Measurements from ENCODE around the gene KIAA0825. TPM values are rescaled to one million over a fixed set of nuclear protein-coding genes. Genes with fewer than 3 reads are reported as not detected.

The KIAA0825 gene
- total RNA-seq, 1 experiment from 2014 or later = 0.08 TPM

GRCh38 chr5:94313188-94313587, 305.2 kb downstream of the KIAA0825 start:
- DNase-seq (ENCODE audit: low read depth, low spot score) = no peak
- in situ Hi-C loops (cut with HindIII; ENCODE audit: low pct_unique_long_range_greater_than_20kb, low sequenced_read_pairs) = no loop called here

DNA sequence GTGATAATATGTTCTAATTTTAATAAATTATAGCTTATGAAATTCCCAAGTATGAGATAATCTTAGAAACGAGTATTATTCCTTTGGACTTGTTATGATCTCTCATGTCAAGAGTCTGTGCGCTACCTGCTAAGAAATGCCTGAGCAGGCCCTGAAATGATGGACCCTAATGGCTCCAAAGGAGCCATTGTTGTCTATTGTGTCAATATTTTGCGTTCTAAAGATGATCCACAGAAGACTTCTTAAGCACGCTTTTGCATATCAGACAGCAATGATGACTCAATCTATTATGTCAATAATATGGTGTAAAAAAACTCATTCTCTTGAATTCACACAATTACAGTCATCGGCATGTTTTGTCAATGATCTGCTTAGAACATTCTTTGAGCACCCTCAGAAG, 306.1 kb downstream of the KIAA0825 start:
- in situ Hi-C loops (cut with HindIII; ENCODE audit: low pct_unique_long_range_greater_than_20kb, low sequenced_read_pairs) = no loop called here
- DNase-seq (ENCODE audit: low read depth, low spot score) = no peak

DNA sequence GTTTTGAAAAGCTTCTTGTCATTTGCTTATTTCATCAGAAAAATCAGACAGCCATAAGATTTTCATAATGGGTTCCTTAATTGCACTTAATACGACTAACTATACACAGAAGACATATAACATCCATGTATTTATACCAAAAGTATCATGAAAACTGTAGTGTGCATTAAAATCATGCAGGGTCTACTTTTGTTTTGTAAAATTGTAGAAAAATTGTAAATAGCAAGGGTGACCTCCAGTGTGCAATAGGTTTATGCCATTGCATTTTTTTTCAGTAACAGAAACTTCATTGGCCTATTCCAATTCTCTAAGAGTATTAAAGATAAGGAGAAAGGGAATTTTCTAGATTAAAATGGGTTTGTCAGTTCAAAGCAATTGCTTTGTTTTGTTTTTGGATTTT, 307.6 kb downstream of the KIAA0825 start:
- DNase-seq (ENCODE audit: low read depth, low spot score) = no peak
- in situ Hi-C loops (cut with HindIII; ENCODE audit: low pct_unique_long_range_greater_than_20kb, low sequenced_read_pairs) = no loop called here

DNA sequence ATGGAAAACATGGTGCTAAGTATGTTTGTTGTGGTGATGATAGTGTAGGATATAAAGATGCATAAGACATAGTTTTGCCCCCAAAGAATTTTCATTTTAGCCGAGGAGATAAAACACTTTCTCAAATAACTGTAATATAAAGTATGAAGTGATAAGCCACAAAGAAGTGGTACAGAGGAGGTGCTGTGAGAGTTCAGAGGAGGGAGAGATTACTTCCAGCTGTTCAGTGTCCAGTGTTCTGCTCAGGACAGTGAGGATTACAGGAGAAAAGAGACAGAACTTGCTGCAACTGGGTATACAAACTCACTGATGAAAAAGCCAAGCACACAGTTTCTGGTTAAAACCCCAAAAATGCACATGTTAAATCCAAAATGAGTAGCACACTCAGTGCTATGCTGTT, 309.3 kb downstream of the KIAA0825 start:
- DNase-seq (ENCODE audit: low read depth, low spot score) = no peak
- in situ Hi-C loops (cut with HindIII; ENCODE audit: low pct_unique_long_range_greater_than_20kb, low sequenced_read_pairs) = no loop called here

DNA sequence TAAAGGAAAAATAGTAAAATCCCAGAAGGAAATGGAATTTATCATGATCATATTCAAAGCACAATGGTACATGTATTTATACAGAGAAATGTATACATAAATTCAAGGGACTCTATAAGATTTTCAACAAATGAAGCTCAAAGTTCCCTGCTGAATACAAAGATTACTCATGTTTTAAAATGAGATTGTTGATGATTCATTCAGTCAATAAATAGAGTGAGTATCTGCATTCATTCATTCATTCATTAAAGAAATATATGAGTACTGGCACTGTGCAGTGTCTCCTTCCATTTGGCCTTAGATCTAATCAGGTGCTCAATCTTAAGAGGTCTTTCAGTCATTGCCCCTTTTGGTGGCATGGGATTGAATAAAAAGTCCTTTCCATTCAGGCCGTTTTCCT, 310.0 kb downstream of the KIAA0825 start:
- in situ Hi-C loops (cut with HindIII; ENCODE audit: low pct_unique_long_range_greater_than_20kb, low sequenced_read_pairs) = no loop called here
- DNase-seq (ENCODE audit: low read depth, low spot score) = no peak

- no peak for DNase-seq (ENCODE audit: low read depth, low spot score)
- in situ Hi-C loops (cut with HindIII; ENCODE audit: low pct_unique_long_range_greater_than_20kb, low sequenced_read_pairs) = no loop called here
These were observed 314.3 kb downstream of the KIAA0825 start for GRCh38 chr5:94304146-94304545.

DNA sequence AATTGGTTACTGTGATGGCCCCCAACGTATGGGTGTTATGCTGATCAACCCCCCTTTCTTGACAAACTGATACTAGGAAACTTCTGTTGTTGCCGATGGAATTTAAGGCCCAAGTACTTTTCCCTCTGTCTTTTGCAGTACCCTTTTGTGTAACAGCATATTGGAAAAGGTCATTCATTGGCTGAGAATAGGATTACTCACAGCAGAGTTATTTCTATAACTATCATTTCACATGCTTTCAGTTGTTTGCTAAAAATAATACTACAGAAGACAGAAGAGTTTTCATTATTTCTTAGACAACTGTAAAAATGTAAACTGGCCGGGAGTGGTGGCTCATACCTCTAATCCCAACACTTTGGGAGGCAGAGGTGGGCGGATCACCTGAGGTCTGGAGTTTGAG, 329.5 kb downstream of the KIAA0825 start:
- in situ Hi-C loops (cut with HindIII; ENCODE audit: low pct_unique_long_range_greater_than_20kb, low sequenced_read_pairs) = no loop called here

DNA sequence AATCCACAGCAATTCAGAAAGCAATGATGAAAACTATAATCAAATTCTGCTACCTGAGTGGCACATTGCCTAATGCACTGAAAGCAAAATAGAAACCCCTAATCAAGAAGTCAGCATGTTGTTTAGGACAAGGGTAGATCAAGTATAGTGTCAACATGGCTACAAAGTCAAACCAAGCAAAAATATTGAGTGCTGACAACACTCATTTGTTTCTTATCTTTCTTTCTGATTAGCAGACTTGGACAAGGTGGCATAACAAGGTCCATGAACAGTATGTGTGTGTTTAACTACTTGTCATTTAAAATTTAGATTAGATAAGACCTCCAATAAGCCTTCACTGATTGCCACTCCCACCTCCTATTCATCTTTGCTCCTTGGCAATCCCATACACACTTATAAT, 332.4 kb downstream of the KIAA0825 start:
- DNase-seq (ENCODE audit: low read depth, low spot score) = no peak
- in situ Hi-C loops (cut with HindIII; ENCODE audit: low pct_unique_long_range_greater_than_20kb, low sequenced_read_pairs) = no loop called here

More for the DNA sequence above, 329.5 kb downstream of the KIAA0825 start:
- DNase-seq (ENCODE audit: low read depth, low spot score) = no peak

DNA sequence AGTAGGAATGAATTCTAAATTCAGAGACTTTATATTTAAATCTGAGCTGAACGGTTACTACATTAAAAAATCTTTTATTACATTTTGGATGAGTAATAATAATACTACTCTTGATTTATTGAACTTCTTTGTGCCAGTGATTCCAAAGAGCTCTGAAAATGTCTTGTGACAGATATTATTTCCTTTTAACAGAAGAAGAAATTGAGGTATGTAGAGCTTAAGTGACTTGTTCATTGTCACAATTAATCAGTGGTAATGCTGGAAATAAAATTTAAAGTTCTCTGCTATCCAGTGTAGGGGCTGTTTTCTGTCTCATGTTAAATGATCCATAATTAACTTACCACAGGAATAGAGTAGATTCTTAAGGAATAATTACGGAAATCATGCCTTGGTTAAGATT, 335.3 kb downstream of the KIAA0825 start:
- in situ Hi-C loops (cut with HindIII; ENCODE audit: low pct_unique_long_range_greater_than_20kb, low sequenced_read_pairs) = no loop called here
- DNase-seq (ENCODE audit: low read depth, low spot score) = no peak

GRCh38 chr5:94281236-94281801, 337.1 kb downstream of the KIAA0825 start:
- DNase-seq (ENCODE audit: low read depth, low spot score) = no peak
- in situ Hi-C loops (cut with HindIII; ENCODE audit: low pct_unique_long_range_greater_than_20kb, low sequenced_read_pairs) = no loop called here

DNA sequence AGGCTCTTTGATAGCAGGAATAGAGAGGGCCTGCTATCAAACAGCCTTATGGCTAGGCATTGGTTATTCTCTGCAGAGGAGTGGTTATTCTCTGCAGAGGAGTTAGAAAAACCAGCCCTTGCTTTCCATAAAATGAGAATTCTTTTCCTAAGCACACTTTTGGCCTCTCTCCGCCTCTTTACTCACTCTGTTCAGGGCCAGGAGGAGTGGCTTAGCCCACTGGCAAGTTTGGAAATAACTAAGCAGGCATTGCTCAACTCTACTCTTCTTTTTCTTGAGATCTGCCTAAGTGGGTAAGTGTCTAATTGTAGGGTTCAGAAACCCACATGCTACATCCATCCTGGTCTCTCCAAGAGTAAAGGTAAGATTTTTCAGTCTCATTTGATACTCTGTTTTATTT, 341.7 kb downstream of the KIAA0825 start:
- in situ Hi-C loops (cut with HindIII; ENCODE audit: low pct_unique_long_range_greater_than_20kb, low sequenced_read_pairs) = no loop called here

DNA sequence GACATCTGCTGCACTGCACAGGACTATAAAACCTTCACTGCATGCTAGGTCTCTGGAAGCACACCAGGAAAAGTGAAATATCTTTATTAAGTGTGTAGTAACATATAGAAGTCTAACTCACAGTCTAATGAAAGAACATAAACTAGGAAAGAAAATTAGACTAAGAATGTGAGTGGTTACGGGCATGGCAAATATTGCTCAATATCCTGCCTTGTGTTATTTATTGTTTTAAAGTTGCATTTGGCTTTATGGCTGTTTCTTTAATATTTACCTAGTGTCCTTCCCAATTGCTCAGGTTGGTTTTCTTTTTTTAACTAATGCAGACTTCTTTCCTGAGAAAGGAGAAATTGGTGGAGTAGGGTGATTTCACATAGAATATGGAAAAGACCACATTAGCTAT, 342.4 kb downstream of the KIAA0825 start:
- in situ Hi-C loops (cut with HindIII; ENCODE audit: low pct_unique_long_range_greater_than_20kb, low sequenced_read_pairs) = no loop called here
- DNase-seq (ENCODE audit: low read depth, low spot score) = no peak

More for the DNA sequence above, 341.7 kb downstream of the KIAA0825 start:
- no peak for DNase-seq (ENCODE audit: low read depth, low spot score)

GRCh38 chr5:94274707-94275106, 343.7 kb downstream of the KIAA0825 start:
- in situ Hi-C loops (cut with HindIII; ENCODE audit: low pct_unique_long_range_greater_than_20kb, low sequenced_read_pairs) = no loop called here
- DNase-seq (ENCODE audit: low read depth, low spot score) = no peak

- no peak for DNase-seq (ENCODE audit: low read depth, low spot score)
- in situ Hi-C loops (cut with HindIII; ENCODE audit: low pct_unique_long_range_greater_than_20kb, low sequenced_read_pairs) = no loop called here
These were observed 350.2 kb downstream of the KIAA0825 start for GRCh38 chr5:94268226-94268625.

- in situ Hi-C loops (cut with HindIII; ENCODE audit: low pct_unique_long_range_greater_than_20kb, low sequenced_read_pairs) = no loop called here
These were observed 351.0 kb downstream of the KIAA0825 start for GRCh38 chr5:94267350-94267899.

DNA sequence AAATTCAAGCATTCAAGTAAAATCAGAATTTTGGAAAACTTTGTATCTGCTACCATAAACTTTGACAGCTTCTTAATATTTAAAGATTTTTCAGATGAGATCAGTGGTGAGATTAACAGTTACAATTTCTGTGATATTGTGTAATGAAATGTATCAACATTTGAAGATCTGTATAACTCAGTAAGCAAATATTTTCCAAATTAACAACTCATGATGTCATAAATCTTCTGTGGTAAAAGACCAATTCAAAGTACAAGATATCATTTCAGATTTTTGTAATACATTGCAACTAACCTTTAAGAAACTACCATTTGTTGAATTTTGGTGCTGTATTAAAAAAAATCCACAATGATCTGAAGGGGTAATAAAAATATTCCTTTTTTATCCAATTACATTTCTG, 352.2 kb downstream of the KIAA0825 start:
- no peak for DNase-seq (ENCODE audit: low read depth, low spot score)
- in situ Hi-C loops (cut with HindIII; ENCODE audit: low pct_unique_long_range_greater_than_20kb, low sequenced_read_pairs) = no loop called here

More at GRCh38 chr5:94267350-94267899, 351.0 kb downstream of the KIAA0825 start:
- no peak for DNase-seq (ENCODE audit: low read depth, low spot score)

DNA sequence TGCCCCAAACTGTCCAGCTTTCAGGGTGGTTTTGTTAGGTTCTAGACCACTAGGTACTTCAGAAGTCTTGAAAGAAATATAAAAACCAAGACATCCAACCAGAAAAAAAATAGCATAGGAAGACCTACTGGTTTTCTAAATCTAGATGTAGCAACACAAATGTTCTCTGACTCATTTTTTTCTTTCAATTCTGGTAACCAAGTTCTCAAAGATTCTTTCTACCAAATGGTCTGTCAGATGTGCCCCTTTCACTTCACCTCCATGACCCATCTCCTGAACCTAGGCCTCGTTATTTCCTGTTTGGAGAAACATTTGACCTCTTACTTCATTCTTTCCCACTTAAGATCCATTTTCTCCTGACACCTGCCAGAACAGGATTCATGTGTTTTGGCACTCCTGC, 355.3 kb downstream of the KIAA0825 start:
- in situ Hi-C loops (cut with HindIII; ENCODE audit: low pct_unique_long_range_greater_than_20kb, low sequenced_read_pairs) = no loop called here
- DNase-seq (ENCODE audit: low read depth, low spot score) = no peak

- DNase-seq (ENCODE audit: low read depth, low spot score) = no peak
- in situ Hi-C loops (cut with HindIII; ENCODE audit: low pct_unique_long_range_greater_than_20kb, low sequenced_read_pairs) = no loop called here
These were observed 358.3 kb downstream of the KIAA0825 start for GRCh38 chr5:94260096-94260495.

DNA sequence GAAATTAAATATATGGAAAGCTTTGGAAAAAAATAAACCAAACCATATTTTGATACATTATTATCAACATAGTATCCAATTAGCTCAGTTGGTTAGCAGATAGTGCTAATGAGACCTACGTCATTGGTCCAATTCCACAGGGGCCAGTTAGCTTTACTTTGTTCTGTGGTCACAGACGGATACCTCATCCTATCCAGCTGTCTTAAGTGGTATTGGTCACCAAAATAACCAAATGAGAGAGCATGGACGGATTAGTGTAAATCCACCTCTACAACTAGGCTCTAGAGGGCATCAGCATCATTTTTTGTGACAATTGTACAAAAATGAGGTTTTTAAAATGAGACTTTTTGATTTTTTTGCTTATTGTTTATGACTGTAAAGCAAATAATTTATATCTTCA, 364.2 kb downstream of the KIAA0825 start:
- in situ Hi-C loops (cut with HindIII; ENCODE audit: low pct_unique_long_range_greater_than_20kb, low sequenced_read_pairs) = no loop called here
- no peak for DNase-seq (ENCODE audit: low read depth, low spot score)

DNA sequence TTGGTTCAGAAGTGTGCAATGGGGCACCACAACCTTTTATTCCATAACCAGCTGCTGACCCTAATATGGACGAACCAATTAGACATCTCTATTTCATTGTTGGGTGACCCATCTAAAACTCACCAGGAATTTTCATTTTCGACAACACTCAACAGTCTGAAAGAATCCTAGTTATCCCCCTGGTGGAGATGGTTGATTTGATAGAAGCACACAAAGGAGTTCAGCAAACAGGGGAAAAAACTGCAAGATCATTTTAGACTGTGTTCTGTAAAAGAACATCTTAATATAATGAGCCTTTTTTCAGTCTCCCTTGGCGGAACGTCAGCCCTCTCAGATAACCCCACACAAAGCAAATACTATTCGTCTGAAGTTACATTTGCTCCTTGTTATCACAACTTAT, 367.4 kb downstream of the KIAA0825 start:
- in situ Hi-C loops (cut with HindIII; ENCODE audit: low pct_unique_long_range_greater_than_20kb, low sequenced_read_pairs) = no loop called here
- DNase-seq (ENCODE audit: low read depth, low spot score) = peak; percentile 20
